Thymus (tissue), 11 donors: ENCODE results near the gene MDN1. TPM values are rescaled to one million over a fixed set of nuclear protein-coding genes. Genes with fewer than 3 reads are reported as not detected.

Experiments
- DNase-seq, 9 donors: peaks; one replicate each; pipeline ENCODE4 v3.0.0-alpha.2; 2013; ENCODE audit warnings: low spot score in 9 of 9, low read depth in 6 of 9, missing footprints in 1 of 9
- H3K27ac ChIP-seq, 2 donors: one replicate each; pipeline ENCODE4 v1.5.1; 2013; ENCODE audit warnings: control low read depth in 1 of 2, low read depth in 1 of 2, low read length in 1 of 2, mild to moderate bottlenecking in 1 of 2, moderate library complexity in 1 of 2
- H3K27me3 ChIP-seq, 2 donors: one replicate each; pipeline ENCODE4 v1.5.1; 2013; ENCODE audit warnings: low read length in 1 of 2; ENCODE audit not compliant: control insufficient read depth in 2 of 2, insufficient read depth in 1 of 2
- H3K36me3 ChIP-seq, 2 donors: one replicate each; pipeline ENCODE4 v1.5.1; 2013; ENCODE audit warnings: low read length in 1 of 2, mild to moderate bottlenecking in 1 of 2, moderate library complexity in 1 of 2; ENCODE audit not compliant: control insufficient read depth in 2 of 2, insufficient read depth in 2 of 2
- H3K4me1 ChIP-seq, 2 donors: one replicate each; pipeline ENCODE4 v1.5.1; 2013; ENCODE audit warnings: low read length in 2 of 2; ENCODE audit not compliant: control insufficient read depth in 2 of 2, insufficient read depth in 2 of 2
- H3K4me3 ChIP-seq, 2 donors: one replicate each; pipeline ENCODE4 v1.5.1; 2013; ENCODE audit warnings: low read length in 2 of 2, control low read depth in 1 of 2, mild to moderate bottlenecking in 1 of 2
- H3K9me3 ChIP-seq, 2 donors: one replicate each; pipeline ENCODE4 v1.5.1; 2013; ENCODE audit warnings: low read length in 1 of 2, mild to moderate bottlenecking in 1 of 2; ENCODE audit not compliant: control insufficient read depth in 2 of 2, insufficient read depth in 1 of 2
- WGBS: extraction: QIAGEN DNeasy Blood & Tissue Kit; methylation state at CpG from one replicate; pipeline ENCODE4 v1.1.7; 2013; 5-methylcytosine and 5-hydroxymethylcytosine counted together
- polyA plus RNA-seq: library from polyadenylated mRNA; stranded (reverse); fragments of 200-250 nt; gene quantifications from one replicate; pipeline ENCODE4 v1.2.3, GENCODE V29; 2013
- total RNA-seq: library from RNA; stranded (reverse); fragments of 120-200 nt; gene quantifications from one replicate; pipeline ENCODE4 v1.2.4, GENCODE V29; 2013
- donor health status: healthy.

The MDN1 gene
- total and polyA plus RNA-seq, 2 donors = 15.1 to 37.6 TPM

- no peak for DNase-seq
- over 99% methylated on average over 2 of the region's 2 CpGs for WGBS
- Histone ChIP-seq H3K9me3 (no peaks in the 10 kb centered on the region), H3K27ac (no peak overlapping the region), H3K36me3 (peaks cover 5 to 26% of the 10 kb centered on the region in 2 donors), H3K4me3 (no peak overlapping the region), H3K4me1 (no peaks in the 10 kb centered on the region), H3K27me3 (no peaks in the 10 kb centered on the region)
Measured at GRCh38 chr6:89799756-89800155, 19.8 kb downstream of the MDN1 start.

GRCh38 chr6:89799096-89799495, 20.5 kb downstream of the MDN1 start:
- Histone ChIP-seq H3K9me3 (no peaks in the 10 kb centered on the region), H3K27me3 (no peaks in the 10 kb centered on the region), H3K4me1 (peaks cover 3 to 4% of the 10 kb centered on the region in 2 donors), H3K36me3 (peaks cover 5 to 26% of the 10 kb centered on the region in 2 donors), H3K4me3 (no peak overlapping the region), H3K27ac (no peak overlapping the region)
- WGBS = over 99% methylated on average over 8 of the region's 8 CpGs
- DNase-seq = no peak

GRCh38 chr6:89797317-89797716, 22.3 kb downstream of the MDN1 start:
- peaks cover 10 to 38% of the 10 kb centered on the region in 2 donors for H3K36me3 ChIP-seq
- H3K9me3 ChIP-seq = no peaks in the 10 kb centered on the region
- no peak for DNase-seq
- H3K27ac ChIP-seq = no peak overlapping the region
- H3K4me3 ChIP-seq = no peak overlapping the region
- no peaks in the 10 kb centered on the region for H3K27me3 ChIP-seq
- H3K4me1 ChIP-seq = peaks cover 8 to 13% of the 10 kb centered on the region in 2 donors
- 90% methylated on average over 7 of the region's 7 CpGs for WGBS

GRCh38 chr6:89794324-89794723, 25.3 kb downstream of the MDN1 start:
- DNase-seq = peak in 5 of 9 donors; percentile 5 to 59 (median 22)
- Histone ChIP-seq H3K36me3 (peaks cover 9 to 38% of the 10 kb centered on the region in 2 donors), H3K9me3 (no peaks in the 10 kb centered on the region), H3K4me1 (peaks cover 8 to 13% of the 10 kb centered on the region in 2 donors), H3K27ac (no peak overlapping the region), H3K4me3 (no peak overlapping the region), H3K27me3 (no peaks in the 10 kb centered on the region)
- 59% methylated on average over 6 of the region's 6 CpGs for WGBS

- Histone ChIP-seq H3K4me1 (peaks cover 8 to 13% of the 10 kb centered on the region in 2 donors), H3K27me3 (no peaks in the 10 kb centered on the region), H3K4me3 (no peak overlapping the region), H3K27ac (no peak overlapping the region), H3K36me3 (peaks cover 5 to 39% of the 10 kb centered on the region in 2 donors), H3K9me3 (no peaks in the 10 kb centered on the region)
- whole genome bisulfite sequencing = 88% methylated on average over 3 of the region's 3 CpGs
- no peak for DNase-seq
Measured at GRCh38 chr6:89793586-89793985, 26.0 kb downstream of the MDN1 start.

GRCh38 chr6:89792881-89793280, 26.7 kb downstream of the MDN1 start:
- Histone ChIP-seq H3K36me3 (peaks cover 5 to 43% of the 10 kb centered on the region in 2 donors), H3K4me1 (peaks cover 8 to 13% of the 10 kb centered on the region in 2 donors), H3K27me3 (no peaks in the 10 kb centered on the region), H3K27ac (no peak overlapping the region), H3K9me3 (no peaks in the 10 kb centered on the region), H3K4me3 (no peak overlapping the region)
- 48% methylated on average over 2 of the region's 2 CpGs for WGBS
- peak in 8 of 9 donors; percentile 6 to 54 (median 16) for DNase-seq

- H3K4me3 ChIP-seq = no peak overlapping the region
- no peaks in the 10 kb centered on the region for H3K9me3 ChIP-seq
- H3K36me3 ChIP-seq = peaks cover 5 to 48% of the 10 kb centered on the region in 2 donors
- DNase-seq = no peak
- WGBS = 98% methylated on average over 2 of the region's 2 CpGs
- H3K4me1 ChIP-seq = peaks cover 8 to 13% of the 10 kb centered on the region in 2 donors
- H3K27ac ChIP-seq = no peak overlapping the region
- H3K27me3 ChIP-seq = no peaks in the 10 kb centered on the region
Measured at GRCh38 chr6:89790403-89790802, 29.2 kb downstream of the MDN1 start.

- no peak for DNase-seq
- WGBS = 95% methylated on average over 1 of the region's 1 CpG
- Histone ChIP-seq H3K36me3 (peaks cover 5 to 52% of the 10 kb centered on the region in 2 donors), H3K9me3 (no peaks in the 10 kb centered on the region), H3K27me3 (no peaks in the 10 kb centered on the region), H3K4me3 (no peak overlapping the region), H3K4me1 (peaks cover 8 to 13% of the 10 kb centered on the region in 2 donors), H3K27ac (no peak overlapping the region)
Measured at GRCh38 chr6:89789980-89790379, 29.6 kb downstream of the MDN1 start.

GRCh38 chr6:89787660-89788328, 31.8 kb downstream of the MDN1 start:
- no peaks in the 10 kb centered on the region for H3K4me1 ChIP-seq
- H3K4me3 ChIP-seq = no peak overlapping the region
- no peaks in the 10 kb centered on the region for H3K9me3 ChIP-seq
- no peak for DNase-seq
- H3K36me3 ChIP-seq = peaks cover 12 to 56% of the 10 kb centered on the region in 2 donors
- WGBS = 95% methylated on average over 7 of the region's 7 CpGs
- H3K27me3 ChIP-seq = no peaks in the 10 kb centered on the region
- H3K27ac ChIP-seq = no peak overlapping the region
